Ureter (tissue), 1 donor: ENCODE results near the gene MYLK. TPM values are rescaled to one million over a fixed set of nuclear protein-coding genes. Genes with fewer than 3 reads are reported as not detected.
"Not testable (repeated sequence)": the region's sequence is repeated elsewhere in the genome, so short reads cannot be mapped to it uniquely, and the experiment has no call there.

ENCODE experiments used
- DNase-seq: peaks from one replicate; pipeline ENCODE4 v3.0.0-alpha.2; 2020; ENCODE audit warnings: low spot score
- total RNA-seq: library from RNA; stranded (reverse); gene quantifications from one replicate; pipeline ENCODE4 v1.2.4, GENCODE V29; 2023
- donor health status: DM: yes; HTN: yes; CAD: no.

Gene MYLK
- total RNA-seq, 1 donor from 2014 or later = 942 TPM

DNA sequence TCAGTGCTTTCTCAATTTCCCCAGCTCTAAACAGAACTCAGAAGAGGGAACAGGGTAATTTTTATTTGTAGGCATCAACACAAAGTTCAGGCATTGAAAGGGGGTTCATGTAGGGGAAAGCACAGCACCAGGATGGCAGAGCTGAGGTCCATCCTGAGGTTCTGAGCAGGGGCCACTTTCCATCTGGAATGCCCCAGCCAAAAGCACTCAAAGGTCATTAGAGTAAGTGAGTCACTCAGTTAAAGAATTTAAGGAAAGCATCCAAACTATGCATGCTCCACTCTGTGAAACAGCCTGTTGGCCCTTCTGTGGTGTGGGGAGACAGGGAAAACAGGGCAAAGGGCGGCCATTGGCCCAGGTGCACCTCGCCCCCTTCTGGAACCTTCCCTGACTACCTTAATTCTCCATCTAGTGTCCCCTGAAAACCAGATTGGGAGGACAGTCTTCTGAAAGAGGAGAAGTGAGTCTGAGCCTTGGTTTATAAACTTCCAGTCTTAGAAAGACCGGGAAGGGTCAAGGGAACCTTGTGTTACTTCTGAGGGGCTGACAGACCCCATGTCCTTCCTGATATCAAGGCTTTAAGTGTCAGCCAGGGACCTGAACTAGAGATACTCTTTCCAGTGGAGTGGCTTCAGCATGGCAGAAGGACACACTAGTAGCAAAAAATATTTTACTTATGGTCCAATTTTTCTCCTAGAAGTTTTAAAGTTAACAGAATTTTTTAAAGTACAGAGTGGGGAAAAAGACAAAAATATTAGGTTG is 133.3 kb downstream of the MYLK start:
- no peak for DNase-seq

DNA sequence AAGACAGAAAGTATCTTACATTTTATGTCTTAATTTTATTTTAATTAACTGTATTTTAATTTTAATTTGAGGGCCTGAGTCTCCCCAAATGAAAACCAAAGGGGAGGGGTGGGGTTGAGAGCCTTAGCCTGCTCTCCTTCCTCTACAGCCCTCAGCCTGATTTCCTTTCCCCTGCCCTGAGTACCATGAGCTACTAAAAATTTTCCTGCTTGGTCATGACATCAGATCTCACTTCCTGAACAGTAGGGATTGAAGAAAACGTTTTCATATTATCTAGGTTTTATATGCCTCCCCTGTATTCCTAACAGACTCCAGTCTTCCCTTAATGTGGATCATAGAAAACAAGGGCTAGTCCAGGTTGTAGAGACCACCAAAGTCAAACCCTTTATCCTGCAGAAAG is 133.9 kb downstream of the MYLK start:
- DNase-seq = no peak

- DNase-seq = no peak
Measured at GRCh38 chr3:123749711-123750110, 134.4 kb downstream of the MYLK start.

- no peak for DNase-seq
Measured at GRCh38 chr3:123745184-123745855, 138.8 kb downstream of the MYLK start.

DNA sequence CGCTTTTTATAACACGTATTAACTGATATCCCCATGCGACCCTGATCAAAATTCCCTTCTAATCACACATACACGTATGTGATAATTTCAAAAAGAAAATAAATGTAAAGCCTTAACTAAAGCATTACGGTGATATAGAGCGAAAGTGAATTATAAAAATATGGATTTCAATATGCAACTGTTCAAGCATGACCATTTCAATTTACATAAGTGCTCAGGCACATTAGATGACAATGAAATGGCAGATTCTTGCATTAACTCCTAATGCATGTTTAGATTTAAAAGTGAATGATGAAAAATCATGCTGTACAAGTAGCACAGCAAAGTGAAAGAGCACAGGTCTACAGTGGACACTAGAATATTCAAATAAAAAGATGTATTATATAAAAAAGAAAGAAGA is 140.1 kb downstream of the MYLK start:
- DNase-seq = no peak

GRCh38 chr3:123743121-123743520 is 141.0 kb downstream of the MYLK start:
- DNase-seq = no peak

DNA sequence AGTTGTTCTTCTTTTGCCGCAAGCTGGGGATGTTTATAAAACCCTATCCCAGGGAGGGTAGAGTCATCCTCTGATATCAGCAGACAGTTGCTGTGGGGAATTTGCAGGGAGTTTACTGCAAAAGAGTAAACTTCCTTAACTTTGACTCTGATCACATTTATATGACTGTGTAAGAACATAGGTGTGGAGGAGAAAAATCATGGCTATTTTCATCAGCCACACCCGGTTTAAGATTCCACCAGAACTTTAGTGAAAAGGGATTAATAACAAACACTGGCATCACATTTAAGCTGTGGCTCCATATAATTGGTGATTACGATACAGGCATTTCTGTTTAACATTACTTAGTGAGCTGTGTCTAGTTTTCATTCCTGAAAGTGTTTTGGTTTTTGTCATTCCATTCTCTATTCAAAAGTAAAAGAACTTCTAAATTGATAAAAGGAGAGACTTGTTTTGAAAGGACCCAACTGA is 143.1 kb downstream of the MYLK start:
- no peak for DNase-seq

- no peak for DNase-seq
Measured at GRCh38 chr3:123740391-123740822, 143.7 kb downstream of the MYLK start.

- no peak for DNase-seq
Measured at GRCh38 chr3:123739754-123740153, 144.4 kb downstream of the MYLK start.

DNA sequence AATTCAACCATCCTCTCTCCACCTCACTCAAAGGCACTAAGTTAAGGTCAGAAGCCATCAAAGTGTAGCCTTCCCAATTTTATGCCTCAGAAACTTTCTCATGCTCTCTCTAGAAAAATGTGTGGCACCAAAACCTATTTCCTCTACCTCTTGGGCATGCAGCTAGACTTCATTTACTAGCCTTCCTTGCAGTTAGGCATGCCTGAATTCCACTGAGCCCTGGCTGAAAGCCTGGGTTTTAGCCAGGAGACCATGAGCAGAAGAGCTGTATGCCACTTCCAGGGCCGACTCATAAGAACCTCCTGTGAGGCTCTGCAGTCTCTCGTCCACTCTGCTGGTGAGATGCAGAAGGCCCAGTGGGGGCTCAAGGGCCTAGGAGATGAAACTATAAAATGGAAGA is 145.0 kb downstream of the MYLK start:
- no peak for DNase-seq

- DNase-seq = not testable (repeated sequence)
Measured at GRCh38 chr3:123738522-123738921, 145.6 kb downstream of the MYLK start.

DNA sequence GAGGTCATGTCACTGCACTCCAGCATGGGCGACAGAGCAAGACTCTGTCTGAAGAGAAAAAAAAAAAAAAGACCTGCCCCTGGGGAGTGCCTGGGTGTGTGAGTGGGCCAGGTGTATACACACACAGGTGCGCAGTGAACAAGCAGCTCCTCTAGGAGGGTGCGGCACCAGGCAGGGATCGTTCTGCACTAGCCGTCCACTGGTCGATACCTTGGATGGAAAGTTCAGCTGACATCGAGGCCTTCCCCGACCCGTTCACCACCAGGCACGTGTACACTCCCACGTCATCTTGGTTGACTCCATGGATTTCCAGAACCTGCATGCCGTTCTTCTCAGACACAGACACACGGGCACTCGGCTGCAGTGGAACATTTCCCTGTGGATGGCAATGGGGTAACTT is 147.0 kb downstream of the MYLK start:
- no peak for DNase-seq

DNA sequence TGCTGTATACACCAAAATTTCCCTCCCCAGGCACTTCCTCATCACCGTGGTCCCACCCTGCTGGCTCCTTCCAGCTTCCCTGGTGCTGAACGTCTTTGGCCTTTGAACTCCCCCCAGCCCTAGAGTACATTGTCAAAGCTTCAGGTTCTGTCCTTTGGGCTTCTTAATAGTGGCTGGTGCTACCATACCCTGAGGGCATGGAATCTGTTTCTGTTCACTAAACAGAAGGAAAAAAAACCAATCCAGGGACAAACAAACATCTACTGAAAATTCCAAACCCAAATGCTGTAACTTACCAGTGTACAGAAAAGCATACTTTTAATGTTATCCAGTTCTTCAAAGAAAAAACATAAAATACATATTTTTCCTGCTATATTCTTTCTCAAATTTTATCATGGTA is 148.7 kb downstream of the MYLK start:
- DNase-seq = no peak

DNA sequence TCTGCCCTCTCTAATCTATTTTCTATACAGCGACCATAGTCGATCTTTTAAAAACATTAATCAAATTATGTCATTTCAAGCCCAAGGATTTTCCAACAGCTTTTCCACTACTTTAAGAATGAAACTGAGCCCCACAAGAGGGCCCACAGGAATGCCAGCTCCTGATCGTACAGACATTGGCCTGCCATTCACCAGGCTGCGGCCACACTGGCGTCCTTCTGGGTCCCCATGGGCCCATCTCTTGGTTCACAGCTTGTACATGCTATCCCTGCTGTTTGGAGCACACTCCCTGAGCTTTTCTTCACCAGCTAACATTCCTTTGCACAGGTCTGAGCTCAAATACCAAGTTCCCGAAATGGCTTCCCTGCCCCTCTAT is 149.6 kb downstream of the MYLK start:
- DNase-seq = no peak

GRCh38 chr3:123733805-123734526 is 150.2 kb downstream of the MYLK start:
- DNase-seq = no peak

DNA sequence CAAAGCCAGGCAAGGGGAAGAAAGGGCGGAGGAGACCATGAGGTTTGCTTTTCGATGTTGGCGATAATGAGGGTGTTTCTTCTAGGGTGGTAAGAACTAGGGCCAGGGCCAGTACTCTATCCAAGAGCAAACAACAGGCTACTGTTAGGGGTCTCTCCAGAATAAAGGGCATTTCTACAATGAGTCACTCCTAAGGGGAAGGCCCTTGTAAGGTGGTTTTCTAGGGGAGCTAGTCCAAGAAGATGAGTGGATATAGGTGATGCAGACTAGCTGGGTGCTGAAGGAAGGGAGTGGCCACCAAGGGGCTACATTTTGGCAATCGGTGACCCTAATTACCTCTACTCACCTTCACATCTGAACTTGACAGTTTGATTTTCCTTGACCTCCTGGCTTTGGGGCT is 150.8 kb downstream of the MYLK start:
- DNase-seq = no peak

- no peak for DNase-seq
Measured at GRCh38 chr3:123732447-123732846, 151.7 kb downstream of the MYLK start.

DNA sequence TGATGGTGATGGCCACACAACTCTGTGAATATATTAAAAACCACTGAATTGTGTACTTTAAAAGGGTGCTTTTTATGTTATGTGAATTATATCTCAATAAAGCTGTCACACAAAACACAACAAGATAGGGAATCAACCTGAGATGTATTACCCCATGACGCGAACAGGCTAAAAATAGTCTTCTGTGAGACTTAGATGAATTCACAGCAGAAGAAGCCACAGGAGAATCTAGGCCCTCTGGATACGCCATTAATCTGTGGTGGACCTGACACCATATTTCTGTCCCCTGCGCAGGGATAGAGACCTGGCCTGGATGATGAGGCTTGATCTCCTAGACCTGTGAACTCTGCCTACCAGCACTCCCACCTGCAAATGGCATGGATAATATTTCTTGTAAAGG is 153.3 kb downstream of the MYLK start:
- DNase-seq = no peak

DNA sequence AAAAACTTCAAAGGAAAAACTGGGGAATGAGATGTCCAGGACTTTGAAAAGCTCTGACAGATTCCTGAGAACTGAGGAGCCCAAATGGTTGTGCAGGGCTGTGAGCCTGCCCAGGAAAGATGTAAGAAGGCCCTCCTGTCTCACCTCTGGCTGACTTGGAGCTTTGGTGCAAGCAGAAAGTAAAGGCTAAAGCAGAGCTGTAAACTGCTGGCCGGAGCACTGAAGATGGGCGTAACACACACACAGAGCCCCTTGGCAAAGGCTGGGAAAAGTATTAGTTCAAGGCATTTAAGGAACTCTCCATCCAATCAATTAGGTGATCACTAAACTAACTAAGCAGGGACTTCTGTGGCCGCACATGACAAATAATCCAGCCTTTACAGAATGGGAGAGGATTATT is 155.1 kb downstream of the MYLK start:
- DNase-seq = no peak

DNA sequence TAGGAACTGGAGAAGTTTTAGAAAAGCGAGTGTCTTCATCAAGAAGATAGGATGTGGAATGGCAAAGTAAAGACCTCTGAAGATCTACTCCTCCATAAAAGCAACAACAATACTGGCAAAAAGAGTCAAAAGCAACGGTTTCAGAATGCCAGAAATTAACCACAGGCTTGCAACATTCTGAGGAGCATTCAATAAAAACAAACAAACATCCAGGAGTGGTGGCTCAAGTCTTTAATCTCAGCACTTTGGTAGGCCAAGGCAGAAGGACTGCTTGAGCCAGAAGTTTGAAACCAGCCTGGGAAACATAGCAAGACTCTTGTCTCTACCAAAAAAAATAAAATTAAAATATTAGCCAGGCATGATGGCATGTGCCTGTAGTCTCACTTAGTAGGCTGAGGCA is 156.1 kb downstream of the MYLK start:
- peak; percentile 6 for DNase-seq

- DNase-seq = peak; percentile 38
Measured at GRCh38 chr3:123725652-123726400, 158.3 kb downstream of the MYLK start.

DNA sequence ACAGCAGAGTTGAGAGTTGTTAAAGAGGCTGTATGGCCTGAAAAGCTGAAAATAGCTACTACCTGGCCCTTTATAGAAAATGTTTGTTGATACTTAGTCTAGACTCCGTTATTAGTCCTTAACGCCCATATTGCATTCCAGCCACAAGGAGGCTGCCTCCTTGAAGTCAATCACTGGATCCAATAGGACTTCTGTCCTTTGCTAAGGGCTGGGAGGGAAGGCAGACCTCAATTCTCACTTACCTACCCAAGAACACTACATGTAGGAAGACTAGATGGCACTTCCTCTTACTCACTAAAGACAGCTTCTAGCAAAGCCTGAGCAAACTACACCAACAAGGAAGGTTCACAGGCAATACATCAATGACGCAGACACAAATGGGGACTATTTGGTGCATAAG is 159.8 kb downstream of the MYLK start:
- peak; percentile 5 for DNase-seq
